Progenitor cell of endocrine pancreas (in vitro differentiated cells): ENCODE measurements around the gene GSTM3. TPM values are rescaled to one million over a fixed set of nuclear protein-coding genes. Genes with fewer than 3 reads are reported as not detected.
A peak's percentile ranks its signal among the peaks of the same experiment; 100 is the strongest.

Source experiments
- DNase-seq: peaks from one replicate; pipeline ENCODE4 v3.0.0; 2021; ENCODE audit warnings: low spot score; ENCODE audit not compliant: unreplicated experiment
- H3K27ac Mint-ChIP-seq: 2 replicates; pipeline ENCODE4 v1.8.0; 2021; ENCODE audit warnings: mild to moderate bottlenecking, moderate library complexity, mixed read lengths
- H3K27me3 Mint-ChIP-seq: 2 replicates; pipeline ENCODE4 v1.8.0; 2021; ENCODE audit warnings: mixed read lengths
- H3K36me3 Mint-ChIP-seq: 2 replicates; pipeline ENCODE4 v1.8.0; 2022; ENCODE audit warnings: mixed read lengths; ENCODE audit not compliant: insufficient read depth
- H3K4me1 Mint-ChIP-seq: 2 replicates; pipeline ENCODE4 v1.8.0; 2021; ENCODE audit warnings: low read depth, mixed read lengths
- H3K4me3 Mint-ChIP-seq: 2 replicates; pipeline ENCODE4 v1.8.0; 2021; ENCODE audit warnings: low read depth, mild to moderate bottlenecking, moderate library complexity, mixed read lengths
- H3K9me3 Mint-ChIP-seq: 2 replicates; pipeline ENCODE4 v1.8.0; 2021; ENCODE audit warnings: low read depth, mixed read lengths
- total RNA-seq: library from RNA; stranded (reverse); gene quantifications from 2 replicates; pipeline ENCODE4 v1.2.1, GENCODE V29; 2021
- TF ChIP-seq, protein P1 (sequence below): fragments of 200-600 bp; sonication (generic); IDR thresholded peaks from one replicate; pipeline ENCODE4 v1.5.0; 2021; ENCODE audit warnings: antibody characterized with exemption, mild to moderate bottlenecking; ENCODE audit not compliant: unreplicated experiment

The GSTM3 gene
- total RNA-seq, 1 donor from 2014 or later: 83.1 TPM

DNA sequence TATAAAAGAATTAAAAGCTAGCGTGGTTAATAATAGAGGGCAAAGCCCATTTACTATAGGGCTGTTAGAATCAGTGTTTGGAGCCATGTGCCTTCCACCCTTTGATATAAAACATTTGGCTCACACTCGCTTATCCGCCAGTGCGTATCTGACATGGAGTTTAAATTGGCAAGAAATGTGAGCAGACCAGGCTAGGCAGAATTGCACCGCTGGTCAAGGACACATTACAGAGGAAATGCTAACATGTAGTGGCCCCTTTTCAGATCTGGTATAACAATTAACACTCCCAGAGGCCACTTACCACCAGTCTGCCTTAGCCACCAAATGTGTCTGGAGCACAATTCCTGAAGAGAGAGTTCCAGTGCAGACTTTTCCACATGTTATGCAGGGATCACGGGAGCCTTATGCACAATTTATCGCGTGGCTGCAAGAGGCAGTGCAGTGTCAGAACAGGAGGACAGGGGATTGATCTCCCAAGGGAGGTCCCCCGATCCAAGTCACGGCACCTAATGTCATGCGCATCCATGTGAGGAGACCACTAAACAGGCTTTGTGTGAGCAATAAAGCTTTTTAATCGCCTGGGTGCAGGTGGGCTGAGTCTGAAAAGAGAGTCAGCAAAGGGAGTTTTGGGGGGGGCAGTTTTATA, 14.0 kb downstream of the GSTM3 start:
- no peak for DNase-seq
- Mint-ChIP-seq H3K9me3 (peaks cover 16% of the 10 kb centered on the region), H3K36me3 (peaks cover 5% of the 10 kb centered on the region), H3K4me1 (peaks cover 31% of the 10 kb centered on the region), H3K27ac (no peak overlapping the region), H3K4me3 (no peak overlapping the region), H3K27me3 (no peaks in the 10 kb centered on the region)
- TF ChIP-seq, protein P1, sequence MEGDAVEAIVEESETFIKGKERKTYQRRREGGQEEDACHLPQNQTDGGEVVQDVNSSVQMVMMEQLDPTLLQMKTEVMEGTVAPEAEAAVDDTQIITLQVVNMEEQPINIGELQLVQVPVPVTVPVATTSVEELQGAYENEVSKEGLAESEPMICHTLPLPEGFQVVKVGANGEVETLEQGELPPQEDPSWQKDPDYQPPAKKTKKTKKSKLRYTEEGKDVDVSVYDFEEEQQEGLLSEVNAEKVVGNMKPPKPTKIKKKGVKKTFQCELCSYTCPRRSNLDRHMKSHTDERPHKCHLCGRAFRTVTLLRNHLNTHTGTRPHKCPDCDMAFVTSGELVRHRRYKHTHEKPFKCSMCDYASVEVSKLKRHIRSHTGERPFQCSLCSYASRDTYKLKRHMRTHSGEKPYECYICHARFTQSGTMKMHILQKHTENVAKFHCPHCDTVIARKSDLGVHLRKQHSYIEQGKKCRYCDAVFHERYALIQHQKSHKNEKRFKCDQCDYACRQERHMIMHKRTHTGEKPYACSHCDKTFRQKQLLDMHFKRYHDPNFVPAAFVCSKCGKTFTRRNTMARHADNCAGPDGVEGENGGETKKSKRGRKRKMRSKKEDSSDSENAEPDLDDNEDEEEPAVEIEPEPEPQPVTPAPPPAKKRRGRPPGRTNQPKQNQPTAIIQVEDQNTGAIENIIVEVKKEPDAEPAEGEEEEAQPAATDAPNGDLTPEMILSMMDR: no peak

DNA sequence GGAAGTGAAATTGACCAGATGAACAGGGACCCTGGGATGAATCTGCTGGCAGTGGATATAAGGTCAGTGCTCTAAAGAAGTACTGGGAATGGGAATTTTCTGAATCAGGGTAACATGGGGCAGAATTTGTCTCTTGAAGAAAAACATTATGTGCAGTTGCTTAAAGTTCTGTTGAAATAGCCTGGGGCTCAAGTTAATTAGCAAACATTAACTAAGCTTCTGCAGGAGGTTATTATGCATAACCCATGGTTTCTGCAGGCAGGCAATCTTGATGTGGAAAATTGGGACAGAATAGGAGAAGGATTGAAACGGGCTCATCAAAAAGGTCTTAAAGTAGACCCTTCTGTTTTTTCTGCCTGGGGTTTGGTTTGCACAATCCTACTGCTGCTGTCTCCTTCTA, 14.8 kb downstream of the GSTM3 start:
- Mint-ChIP-seq H3K27me3 (no peaks in the 10 kb centered on the region), H3K36me3 (peaks cover 5% of the 10 kb centered on the region), H3K27ac (peak overlapping the region; percentile 72), H3K4me1 (peaks cover 23% of the 10 kb centered on the region), H3K9me3 (peaks cover 18% of the 10 kb centered on the region), H3K4me3 (peak overlapping the region; percentile 9)
- TF ChIP-seq, protein P1: no peak
- no peak for DNase-seq

DNA sequence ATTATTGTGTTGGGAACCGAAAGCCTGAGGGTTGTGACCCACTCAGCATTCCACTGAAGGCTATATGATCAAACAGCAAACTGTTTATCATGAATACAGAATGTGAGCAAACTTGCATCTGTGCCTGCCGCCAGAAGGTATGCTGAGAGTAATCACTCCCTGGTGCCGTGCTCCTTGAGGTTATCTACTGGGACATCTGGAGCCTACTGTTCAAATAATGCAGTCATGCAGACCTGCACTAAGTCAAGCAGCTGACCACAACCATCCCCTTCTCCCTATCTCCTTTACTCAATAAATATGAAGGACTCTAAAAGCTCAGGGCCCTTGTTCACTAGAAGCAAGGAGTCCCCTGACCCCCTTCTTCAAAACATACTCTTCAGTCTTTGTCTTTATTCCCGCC, 15.3 kb downstream of the GSTM3 start:
- DNase-seq: no peak
- no peaks in the 10 kb centered on the region for H3K27me3 Mint-ChIP-seq
- TF ChIP-seq, protein P1: no peak
- peaks cover 18% of the 10 kb centered on the region for H3K4me1 Mint-ChIP-seq
- H3K9me3 Mint-ChIP-seq: peaks cover 18% of the 10 kb centered on the region
- H3K36me3 Mint-ChIP-seq: peaks cover 5% of the 10 kb centered on the region
- peak overlapping the region; percentile 9 for H3K4me3 Mint-ChIP-seq
- H3K27ac Mint-ChIP-seq: peak overlapping the region; percentile 72

DNA sequence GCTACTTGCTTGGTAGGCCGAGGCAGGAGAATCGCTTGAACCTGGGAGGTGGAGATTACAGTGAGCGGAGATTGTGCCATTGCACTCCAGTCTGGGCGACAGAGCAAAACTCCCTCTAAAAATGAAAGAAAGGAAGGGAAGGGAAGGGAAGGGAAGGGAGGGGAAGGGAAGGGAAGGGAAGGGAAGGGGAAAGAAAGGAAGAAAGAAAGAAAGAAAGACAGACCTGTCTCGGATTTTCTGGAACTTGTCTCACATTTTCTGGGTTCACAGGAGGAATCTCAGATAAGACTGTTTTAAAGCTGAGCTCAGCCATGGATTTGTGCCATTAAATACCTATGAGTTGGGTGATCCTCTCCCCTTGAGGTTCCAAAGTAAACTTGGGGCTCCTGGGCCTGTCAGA, 15.9 kb downstream of the GSTM3 start:
- Mint-ChIP-seq H3K27me3 (no peaks in the 10 kb centered on the region), H3K36me3 (peaks cover 5% of the 10 kb centered on the region), H3K4me1 (peaks cover 12% of the 10 kb centered on the region), H3K9me3 (peaks cover 18% of the 10 kb centered on the region), H3K27ac (no peak overlapping the region), H3K4me3 (no peak overlapping the region)
- DNase-seq: no peak
- TF ChIP-seq, protein P1: no peak

DNA sequence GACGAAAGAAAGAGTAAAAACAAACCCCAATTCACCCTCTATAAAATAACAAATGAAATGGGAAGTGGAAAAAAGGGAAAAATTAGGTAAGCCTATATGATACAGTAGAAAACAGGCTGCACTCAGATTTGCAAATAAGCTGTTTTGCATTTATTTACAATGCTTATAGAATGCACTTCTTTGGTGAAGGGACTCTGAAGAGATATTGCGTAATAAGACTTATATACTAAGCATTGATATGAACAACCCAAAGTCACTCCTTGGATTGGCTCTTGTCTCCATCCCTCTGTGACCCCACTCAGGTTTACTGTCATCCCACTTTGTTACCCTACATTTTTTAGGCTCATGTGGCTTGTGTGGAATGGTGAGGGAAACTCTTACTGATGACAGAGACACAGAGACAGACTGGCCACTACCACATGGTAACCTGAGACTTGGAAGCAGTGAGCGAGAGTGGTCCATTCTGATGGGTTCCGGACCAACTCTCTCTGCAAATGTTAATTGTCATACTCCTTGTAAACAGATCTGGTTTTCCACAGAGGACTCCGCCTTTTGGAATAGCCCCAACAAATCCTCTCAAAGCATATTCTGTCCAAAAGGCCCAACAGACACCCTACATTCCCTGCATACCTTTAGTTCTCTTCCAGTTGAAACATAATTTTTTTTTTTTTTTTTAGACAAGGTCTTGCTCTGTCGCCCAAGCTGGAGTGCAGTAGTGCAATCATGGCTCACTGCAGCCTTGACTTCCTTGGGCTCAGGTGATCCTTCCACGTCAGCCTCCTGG, 17.7 kb downstream of the GSTM3 start:
- Mint-ChIP-seq H3K36me3 (peaks cover 5% of the 10 kb centered on the region), H3K27ac (no peak overlapping the region), H3K9me3 (peaks cover 18% of the 10 kb centered on the region), H3K27me3 (no peaks in the 10 kb centered on the region), H3K4me3 (no peak overlapping the region), H3K4me1 (peaks cover 8% of the 10 kb centered on the region)
- no peak for DNase-seq
- TF ChIP-seq, protein P1: no peak
